CD4-positive, CD25-positive, alpha-beta regulatory T cell (primary cell): ENCODE measurements around the gene SMIM5. TPM values are rescaled to one million over a fixed set of nuclear protein-coding genes. Genes with fewer than 3 reads are reported as not detected.

Experiments used
- ATAC-seq, 2 donors: fragments of 150-1000 bp; cut with Tn5 transposase; one replicate each; pipeline ENCODE4 v1.10.0; 2021; ENCODE audit warnings: low read depth in 2 of 2, moderate number of reproducible peaks in 2 of 2, moderate library complexity in 1 of 2
- DNase-seq, 3 donors: peaks; one replicate each; pipeline versions ENCODE4 v3.0.0 to v3.0.0-alpha.2; 2012 to 2022; ENCODE audit warnings: mixed read lengths in 1 of 3
- H3K27ac ChIP-seq: one replicate; pipeline ENCODE4 v1.7.0; 2013; ENCODE audit warnings: mild to moderate bottlenecking, low read length; ENCODE audit not compliant: insufficient read depth, poor library complexity, severe bottlenecking
- H3K27me3 ChIP-seq: one replicate; pipeline ENCODE4 v1.7.0; 2013; ENCODE audit warnings: low read length; ENCODE audit not compliant: control insufficient read depth, insufficient read depth
- H3K36me3 ChIP-seq: one replicate; pipeline ENCODE4 v1.7.0; 2013; ENCODE audit warnings: mild to moderate bottlenecking, low read length, moderate library complexity; ENCODE audit not compliant: control insufficient read depth, insufficient read depth
- H3K4me1 ChIP-seq: 2 replicates; pipeline ENCODE4 v1.7.0; 2013; ENCODE audit warnings: mild to moderate bottlenecking, low read length; ENCODE audit not compliant: insufficient read depth, control insufficient read depth, poor library complexity, severe bottlenecking
- H3K4me3 ChIP-seq: one replicate; pipeline ENCODE4 v1.7.0; 2013; ENCODE audit warnings: low read depth, mild to moderate bottlenecking, low read length, moderate library complexity
- H3K9me3 ChIP-seq, 2 experiments: 1 replicate in 1 of 2; 2 replicates in 1 of 2; pipeline ENCODE4 v1.7.0; 2013; ENCODE audit warnings: low read length in 2 of 2, mild to moderate bottlenecking in 1 of 2, moderate library complexity in 1 of 2; ENCODE audit not compliant: control insufficient read depth in 2 of 2
- H3K27ac Mint-ChIP-seq, 3 donors: one replicate each; pipeline ENCODE4 v1.8.0; 2020 to 2022; ENCODE audit warnings: mild to moderate bottlenecking in 3 of 3, mixed read lengths in 3 of 3, moderate library complexity in 2 of 3
- H3K27me3 Mint-ChIP-seq: one replicate; pipeline ENCODE4 v1.8.0; 2022; ENCODE audit warnings: mild to moderate bottlenecking, mixed read lengths
- H3K36me3 Mint-ChIP-seq: one replicate; pipeline ENCODE4 v1.8.0; 2020; ENCODE audit warnings: mixed read lengths
- H3K4me1 Mint-ChIP-seq, 4 donors: one replicate each; pipeline ENCODE4 v1.8.0; 2020 to 2022; ENCODE audit warnings: mixed read lengths in 4 of 4, mild to moderate bottlenecking in 1 of 4
- H3K4me3 Mint-ChIP-seq, 4 donors: one replicate each; pipeline ENCODE4 v1.8.0; 2020 to 2022; ENCODE audit warnings: mild to moderate bottlenecking in 4 of 4, mixed read lengths in 4 of 4, moderate library complexity in 3 of 4
- H3K9me3 Mint-ChIP-seq, 7 donors: one replicate each; pipeline ENCODE4 v1.8.0; 2020 to 2022; ENCODE audit warnings: mixed read lengths in 7 of 7, mild to moderate bottlenecking in 3 of 7, moderate library complexity in 2 of 7
- polyA plus RNA-seq, 4 donors: library from polyadenylated mRNA; unstranded; fragments of 300-500 nt; fragmentation: Illumina TruSeq; gene quantifications; one replicate each; pipeline ENCODE4 v1.2.3, GENCODE V29; 2021
- total RNA-seq: library from RNA; stranded (reverse); gene quantifications from one replicate; pipeline ENCODE4 v1.2.3, GENCODE V29; 2022

The SMIM5 gene
- total and polyA plus RNA-seq, 5 donors from 2014 or later, result 0.07 to 1.6 (median 0.10) TPM; not detected in 2

DNA sequence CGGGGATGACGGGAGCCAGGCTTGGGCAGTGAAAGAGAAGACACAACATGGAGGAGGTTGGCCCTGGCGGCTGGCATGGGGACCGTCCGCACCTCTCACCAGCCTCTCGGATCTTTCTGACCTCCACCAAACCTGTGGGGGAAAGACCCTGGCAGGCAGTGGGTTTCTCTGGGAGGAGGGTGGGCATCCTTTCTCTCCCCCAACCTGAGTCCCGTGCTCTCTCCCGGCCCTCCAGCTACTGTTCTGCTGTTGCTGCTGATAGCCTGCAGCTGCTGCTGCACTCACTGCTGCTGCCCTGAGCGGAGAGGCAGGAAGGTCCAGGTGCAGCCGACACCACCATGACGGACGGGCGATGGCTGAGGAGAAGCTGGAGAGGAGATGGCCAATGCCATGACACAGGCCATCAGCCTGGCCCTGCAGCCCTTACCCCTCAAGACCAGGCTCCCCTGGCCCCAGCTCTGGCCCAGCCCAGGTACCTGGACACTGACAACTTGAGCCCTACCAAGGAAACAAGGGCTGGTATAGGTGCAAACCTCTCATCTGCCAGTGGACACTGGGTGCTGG is 7.4 kb downstream of the SMIM5 start:
- no peaks in the 10 kb centered on the region for H3K36me3 ChIP-seq
- no peaks in the 10 kb centered on the region for H3K9me3 ChIP-seq
- Mint-ChIP-seq H3K4me1 (peaks cover 0 to 3% (median 0%) of the 10 kb centered on the region in 4 donors), H3K27me3 (no peaks in the 10 kb centered on the region), H3K36me3 (peaks cover 8% of the 10 kb centered on the region), H3K27ac (no peak overlapping the region), H3K4me3 (no peak overlapping the region), H3K9me3 (peaks cover 0 to 1% (median 0%) of the 10 kb centered on the region in 7 donors)
- H3K27ac ChIP-seq, result no peak overlapping the region
- no peaks in the 10 kb centered on the region for H3K4me1 ChIP-seq
- ATAC-seq (no peak), DNase-seq (no peak)
- no peak overlapping the region for H3K4me3 ChIP-seq
- no peaks in the 10 kb centered on the region for H3K27me3 ChIP-seq

DNA sequence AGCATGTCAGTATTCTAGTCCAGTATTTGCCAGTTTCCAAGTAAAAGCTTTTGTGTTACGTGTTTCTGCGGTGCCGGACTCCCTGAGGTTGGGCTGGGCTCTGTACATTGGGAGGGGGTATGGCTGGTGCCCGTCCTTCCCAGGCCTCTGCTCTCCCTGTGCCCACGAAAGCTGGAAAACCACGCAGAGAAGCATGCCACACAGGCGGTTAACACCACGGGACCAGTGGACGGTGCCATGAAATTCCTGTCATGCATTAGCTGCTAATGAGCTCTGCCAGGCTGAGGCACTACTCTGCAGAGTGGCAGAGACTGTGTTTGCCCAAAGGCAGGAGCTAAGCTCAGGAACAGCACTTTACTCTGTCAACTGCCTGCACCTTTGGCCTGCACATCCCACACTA is 8.1 kb downstream of the SMIM5 start:
- peaks cover 0 to 1% (median 0%) of the 10 kb centered on the region in 7 donors for H3K9me3 Mint-ChIP-seq

DNA sequence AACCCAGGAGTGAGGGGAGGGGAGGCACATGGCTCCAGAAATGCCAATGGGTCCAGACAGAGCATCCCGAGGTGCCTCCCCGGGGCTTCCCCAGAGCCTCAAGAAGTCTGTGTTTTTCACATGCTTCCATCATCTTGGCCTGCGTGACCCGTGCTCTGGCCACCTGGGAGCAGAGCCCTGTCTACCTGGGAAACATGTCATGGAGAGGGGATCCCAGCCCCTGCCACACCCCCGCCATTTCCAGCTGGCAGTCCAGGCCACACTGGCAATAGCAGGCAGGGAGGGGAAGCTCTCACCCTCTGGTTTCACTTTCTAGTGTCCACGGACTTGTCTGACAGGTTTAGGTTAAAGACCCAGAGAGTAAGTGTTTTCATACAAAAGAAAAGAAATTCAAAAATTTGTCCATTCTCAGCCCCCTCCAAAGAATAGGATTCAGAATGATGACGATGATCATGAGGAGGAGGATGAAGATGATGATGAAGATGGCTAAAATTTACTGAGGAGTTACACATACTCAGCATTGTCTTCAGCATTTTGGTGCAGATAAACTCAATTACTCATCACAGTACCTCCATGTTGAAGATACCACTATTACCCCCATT is 9.0 kb downstream of the SMIM5 start:
- Mint-ChIP-seq H3K27ac (no peak overlapping the region), H3K4me3 (no peak overlapping the region), H3K9me3 (peaks cover 0 to 1% (median 0%) of the 10 kb centered on the region in 7 donors), H3K4me1 (peaks cover 0 to 14% (median 0%) of the 10 kb centered on the region in 4 donors), H3K36me3 (peaks cover 10% of the 10 kb centered on the region), H3K27me3 (no peaks in the 10 kb centered on the region)
- no peak overlapping the region for H3K4me3 ChIP-seq
- H3K4me1 ChIP-seq, result no peaks in the 10 kb centered on the region
- ATAC-seq (no peak), DNase-seq (no peak)
- H3K9me3 ChIP-seq, result no peaks in the 10 kb centered on the region
- H3K27ac ChIP-seq, result no peak overlapping the region
- H3K36me3 ChIP-seq, result no peaks in the 10 kb centered on the region
- no peaks in the 10 kb centered on the region for H3K27me3 ChIP-seq

More for the DNA sequence above, 8.1 kb downstream of the SMIM5 start:
- peaks cover 0 to 10% (median 0%) of the 10 kb centered on the region in 4 donors for H3K4me1 Mint-ChIP-seq
- H3K9me3 ChIP-seq, result no peaks in the 10 kb centered on the region
- DNase-seq (no peak), ATAC-seq (no peak)
- H3K27ac ChIP-seq, result no peak overlapping the region
- no peak overlapping the region for H3K4me3 ChIP-seq
- peak overlapping the region in 1 of 4 donors; percentile 1 for H3K4me3 Mint-ChIP-seq
- no peaks in the 10 kb centered on the region for H3K27me3 Mint-ChIP-seq
- H3K27ac Mint-ChIP-seq, result no peak overlapping the region
- peaks cover 10% of the 10 kb centered on the region for H3K36me3 Mint-ChIP-seq
- H3K4me1 ChIP-seq, result no peaks in the 10 kb centered on the region
- no peaks in the 10 kb centered on the region for H3K27me3 ChIP-seq
- no peaks in the 10 kb centered on the region for H3K36me3 ChIP-seq

DNA sequence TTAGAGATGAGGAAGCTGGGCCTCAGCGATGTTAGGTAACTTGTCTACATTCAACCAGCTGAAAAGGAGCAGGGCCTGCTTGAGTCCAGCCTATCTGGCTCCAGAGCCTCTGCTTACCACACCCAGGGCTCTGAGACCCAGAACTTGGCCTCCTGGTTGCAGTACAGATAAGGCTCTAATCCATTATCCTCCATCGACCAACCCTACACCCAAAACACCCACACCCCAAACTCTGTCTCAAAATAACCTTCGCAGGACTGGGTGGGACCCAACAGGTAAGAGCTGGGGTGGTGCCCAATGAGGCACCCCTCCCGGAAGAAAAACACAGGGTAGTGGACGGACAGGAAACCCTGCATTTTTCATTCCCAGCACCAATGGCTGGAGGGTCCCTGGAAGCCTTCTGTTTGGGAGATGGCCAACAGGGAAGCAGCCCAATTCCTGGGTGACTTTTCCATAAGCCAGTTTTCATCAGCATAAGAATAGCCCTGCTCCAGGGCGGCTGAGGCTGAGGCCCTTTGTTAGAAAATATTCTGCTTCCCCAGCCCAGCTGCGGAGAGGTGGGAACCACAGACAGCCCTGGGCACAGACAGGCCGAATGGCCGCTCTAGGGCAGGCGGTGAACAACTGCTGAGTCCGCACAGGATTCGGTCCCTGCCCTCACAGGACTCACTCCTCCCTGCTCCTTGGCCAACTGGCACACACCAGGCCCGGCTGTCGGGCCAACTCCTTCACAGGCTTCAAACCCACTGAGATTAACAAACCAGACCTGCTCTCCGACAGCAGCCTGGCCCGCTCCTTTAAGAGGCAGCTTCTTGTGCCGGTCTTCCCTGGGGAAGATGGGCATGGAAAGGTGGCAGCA is 9.8 kb downstream of the SMIM5 start:
- H3K27me3 Mint-ChIP-seq, result no peaks in the 10 kb centered on the region
- Histone ChIP-seq H3K27ac (no peak overlapping the region), H3K27me3 (no peaks in the 10 kb centered on the region), H3K36me3 (no peaks in the 10 kb centered on the region), H3K9me3 (no peaks in the 10 kb centered on the region), H3K4me3 (no peak overlapping the region), H3K4me1 (no peaks in the 10 kb centered on the region)
- H3K4me3 Mint-ChIP-seq, result no peak overlapping the region
- H3K36me3 Mint-ChIP-seq, result peaks cover 15% of the 10 kb centered on the region
- ATAC-seq (no peak), DNase-seq (no peak)
- no peak overlapping the region for H3K27ac Mint-ChIP-seq
- peaks cover 0 to 1% (median 0%) of the 10 kb centered on the region in 7 donors for H3K9me3 Mint-ChIP-seq
- peaks cover 0 to 15% (median 0%) of the 10 kb centered on the region in 4 donors for H3K4me1 Mint-ChIP-seq

DNA sequence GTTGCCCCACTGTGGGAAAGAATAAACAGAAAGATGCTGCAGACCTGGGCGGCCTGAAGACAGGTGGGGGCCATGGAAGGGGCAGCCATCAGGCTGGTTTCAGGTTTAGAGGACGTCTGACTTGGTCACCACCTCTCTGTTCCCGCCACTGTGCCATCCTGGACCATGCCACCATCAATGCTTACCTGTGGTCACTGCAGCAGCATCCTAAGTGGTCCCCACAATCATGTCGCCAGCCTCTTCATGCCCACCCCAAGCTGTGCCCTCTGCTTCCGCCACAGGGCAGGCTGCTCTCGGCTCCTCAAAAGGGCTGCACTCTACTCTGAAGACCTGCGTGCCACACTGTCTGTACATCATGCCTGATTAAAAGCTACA is 10.4 kb downstream of the SMIM5 start:
- H3K36me3 Mint-ChIP-seq, result peaks cover 17% of the 10 kb centered on the region
- H3K4me1 Mint-ChIP-seq, result peaks cover 0 to 15% (median 0%) of the 10 kb centered on the region in 4 donors
- no peak for DNase-seq
- peaks cover 0 to 1% (median 0%) of the 10 kb centered on the region in 7 donors for H3K9me3 Mint-ChIP-seq
- H3K27ac ChIP-seq, result no peak overlapping the region
- no peaks in the 10 kb centered on the region for H3K9me3 ChIP-seq
- H3K27me3 ChIP-seq, result no peaks in the 10 kb centered on the region
- peak overlapping the region in 1 of 3 donors; percentile 85 for H3K27ac Mint-ChIP-seq
- no peak overlapping the region for H3K4me3 Mint-ChIP-seq
- no peaks in the 10 kb centered on the region for H3K27me3 Mint-ChIP-seq
- H3K4me3 ChIP-seq, result no peak overlapping the region
- no peaks in the 10 kb centered on the region for H3K4me1 ChIP-seq
- H3K36me3 ChIP-seq, result no peaks in the 10 kb centered on the region
- ATAC-seq, result no peak

DNA sequence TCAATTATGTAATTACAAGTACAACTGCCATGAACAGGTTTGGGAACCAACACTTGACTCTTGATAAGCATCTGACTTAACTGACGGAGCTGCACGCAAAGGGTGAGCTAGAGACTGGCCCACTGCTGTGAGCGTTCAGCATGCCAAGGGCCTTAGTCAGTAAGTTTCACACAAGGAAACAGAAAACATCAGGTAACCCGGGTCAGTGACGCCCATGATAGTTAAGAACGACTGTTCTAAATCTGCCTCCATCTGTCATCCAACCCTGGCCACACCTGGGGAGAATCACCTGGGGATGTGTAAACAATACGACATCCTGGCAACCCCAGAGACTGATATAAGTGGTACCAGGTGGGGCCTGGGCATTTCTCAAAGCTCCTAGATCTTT is 12.3 kb downstream of the SMIM5 start:
- Mint-ChIP-seq H3K27me3 (no peaks in the 10 kb centered on the region), H3K9me3 (peaks cover 0 to 1% (median 0%) of the 10 kb centered on the region in 7 donors), H3K36me3 (peaks cover 27% of the 10 kb centered on the region), H3K4me3 (no peak overlapping the region), H3K4me1 (peaks cover 0 to 15% (median 0%) of the 10 kb centered on the region in 4 donors), H3K27ac (peak overlapping the region in 1 of 3 donors; percentile 82)
- H3K4me3 ChIP-seq, result no peak overlapping the region
- no peak for DNase-seq
- H3K9me3 ChIP-seq, result no peaks in the 10 kb centered on the region
- ATAC-seq, result no peak
- H3K27me3 ChIP-seq, result no peaks in the 10 kb centered on the region
- peaks cover 14% of the 10 kb centered on the region for H3K36me3 ChIP-seq
- no peak overlapping the region for H3K27ac ChIP-seq
- no peaks in the 10 kb centered on the region for H3K4me1 ChIP-seq

DNA sequence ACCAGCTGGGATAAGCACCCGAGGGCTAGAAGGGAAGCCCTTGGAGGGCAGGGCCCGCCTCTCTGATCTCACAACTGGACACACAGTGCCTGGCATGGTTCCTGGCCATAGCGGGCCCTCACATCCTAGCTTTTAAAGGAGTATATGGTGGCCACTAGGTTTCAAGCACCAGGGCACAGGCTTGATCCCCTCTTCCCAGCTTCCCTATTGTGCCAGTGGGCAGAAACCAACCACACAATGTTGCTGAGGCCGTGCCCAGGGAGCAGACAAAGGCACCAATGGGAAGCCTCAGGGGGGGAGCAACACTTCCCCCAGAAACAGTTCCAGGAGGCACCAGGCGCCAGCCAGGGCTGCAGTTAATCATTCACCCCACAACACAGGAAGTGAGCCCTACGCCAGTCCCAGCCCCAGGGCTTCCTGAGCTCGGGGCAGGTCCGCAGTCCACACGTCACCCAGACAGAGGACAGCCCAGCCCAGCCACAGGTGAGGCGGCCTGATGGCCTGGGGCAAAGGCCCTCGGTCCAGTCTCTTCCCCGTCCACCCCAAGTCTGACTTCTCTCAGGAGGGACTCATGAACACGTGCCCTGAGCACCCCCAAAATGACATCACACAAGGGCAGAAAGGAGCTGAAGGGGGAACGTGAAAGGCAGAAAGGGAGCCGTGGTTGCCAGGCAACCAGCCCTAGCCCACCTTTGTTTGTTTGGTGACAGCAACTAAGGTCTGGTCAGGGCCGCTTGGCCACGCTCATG is 12.8 kb downstream of the SMIM5 start:
- Mint-ChIP-seq H3K36me3 (peaks cover 27% of the 10 kb centered on the region), H3K4me3 (no peak overlapping the region), H3K27me3 (no peaks in the 10 kb centered on the region), H3K9me3 (peaks cover 0 to 1% (median 0%) of the 10 kb centered on the region in 7 donors), H3K27ac (peak overlapping the region; percentile 71 to 89 (median 82)), H3K4me1 (peaks cover 0 to 15% (median 0%) of the 10 kb centered on the region in 4 donors)
- ATAC-seq, result peak; percentile 50 to 77
- Histone ChIP-seq H3K36me3 (peaks cover 19% of the 10 kb centered on the region), H3K4me1 (no peaks in the 10 kb centered on the region), H3K9me3 (no peaks in the 10 kb centered on the region), H3K4me3 (no peak overlapping the region), H3K27ac (peak overlapping the region; percentile 25), H3K27me3 (no peaks in the 10 kb centered on the region)
- DNase-seq, result peak in 1 of 3 donors; percentile 44
